ENCODE measurements around the gene BPTF. TPM values are rescaled to one million over a fixed set of nuclear protein-coding genes. Genes with fewer than 3 reads are reported as not detected.

Gene BPTF
- total and polyA plus RNA-seq, 2 of the 8 experiments (the other 6 are each of a cell fraction or from before 2014, with no cell fraction given): 107 to 228 TPM

GRCh38 chr17:67863624-67864247 is 38.4 kb downstream of the BPTF start (continued):
- TF ChIP-seq TEAD4 (IDR thresholded peaks at IDR 0.05; ENCODE audit: low read depth, low read length) (no peak), RBBP5 (IDR thresholded peaks at IDR 0.05; ENCODE audit: borderline replicate concordance, low read depth, low read length) (no peak), GABPA (IDR thresholded peaks at IDR 0.05; ENCODE audit: borderline replicate concordance, insufficient read depth, low read length) (no peak)
- TF ChIP-seq, protein P1, sequence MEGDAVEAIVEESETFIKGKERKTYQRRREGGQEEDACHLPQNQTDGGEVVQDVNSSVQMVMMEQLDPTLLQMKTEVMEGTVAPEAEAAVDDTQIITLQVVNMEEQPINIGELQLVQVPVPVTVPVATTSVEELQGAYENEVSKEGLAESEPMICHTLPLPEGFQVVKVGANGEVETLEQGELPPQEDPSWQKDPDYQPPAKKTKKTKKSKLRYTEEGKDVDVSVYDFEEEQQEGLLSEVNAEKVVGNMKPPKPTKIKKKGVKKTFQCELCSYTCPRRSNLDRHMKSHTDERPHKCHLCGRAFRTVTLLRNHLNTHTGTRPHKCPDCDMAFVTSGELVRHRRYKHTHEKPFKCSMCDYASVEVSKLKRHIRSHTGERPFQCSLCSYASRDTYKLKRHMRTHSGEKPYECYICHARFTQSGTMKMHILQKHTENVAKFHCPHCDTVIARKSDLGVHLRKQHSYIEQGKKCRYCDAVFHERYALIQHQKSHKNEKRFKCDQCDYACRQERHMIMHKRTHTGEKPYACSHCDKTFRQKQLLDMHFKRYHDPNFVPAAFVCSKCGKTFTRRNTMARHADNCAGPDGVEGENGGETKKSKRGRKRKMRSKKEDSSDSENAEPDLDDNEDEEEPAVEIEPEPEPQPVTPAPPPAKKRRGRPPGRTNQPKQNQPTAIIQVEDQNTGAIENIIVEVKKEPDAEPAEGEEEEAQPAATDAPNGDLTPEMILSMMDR (IDR thresholded peaks at IDR 0.05; ENCODE audit: control extremely low read depth in 1 of 3, insufficient read depth in 1 of 3, low read depth in 1 of 3, low read length in 3 of 3): no peak
